NT2/D1 (cell line): ENCODE data around the gene MCHR1.

ENCODE experiments used
- YY1 ChIP-seq: IDR thresholded peaks from 2 replicates; pipeline ENCODE4 v1.6.1; 2011; ENCODE audit not compliant: insufficient read length, insufficient read depth
- ZNF274 ChIP-seq: IDR thresholded peaks from 2 replicates; pipeline ENCODE4 v1.6.1; 2011; ENCODE audit warnings: mild to moderate bottlenecking, low read depth, low read length

DNA sequence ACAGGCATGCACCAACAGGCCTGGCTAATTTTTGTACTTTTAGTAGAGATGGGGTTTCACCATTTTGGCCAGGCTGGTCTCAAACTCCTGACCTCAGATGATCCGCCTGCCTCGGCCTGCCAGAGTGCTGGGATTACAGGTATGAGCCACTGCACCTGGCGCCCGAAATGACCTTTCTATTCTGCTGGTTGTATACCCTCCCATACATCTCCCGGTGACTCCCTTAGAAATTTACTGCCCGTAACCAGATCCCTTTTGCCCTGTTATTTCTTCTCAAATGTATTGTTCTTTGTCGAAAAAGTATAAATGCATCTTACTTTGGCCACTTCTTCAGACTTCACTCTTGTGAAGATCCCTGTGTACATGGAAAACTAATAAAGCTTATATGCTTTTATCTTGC lies 22.0 kb downstream of the MCHR1 start:
- no peak for TF ChIP-seq ZNF274
- TF ChIP-seq YY1 = no peak
